Measurements from ENCODE around the gene LRRC8C. TPM values are rescaled to one million over a fixed set of nuclear protein-coding genes. Genes with fewer than 3 reads are reported as not detected.

Gene LRRC8C

GRCh38 chr1:89767618-89768017 is 134.7 kb downstream of the LRRC8C start:
- Histone ChIP-seq H2AK5ac (ENCODE audit: low read length, severe bottlenecking) (no peak overlapping the region), H3K4me1 (ENCODE audit: control insufficient read depth, insufficient read depth, low read depth, low read length) (peaks cover 4% of the 10 kb centered on the region), H2AFZ (ENCODE audit: low read depth, low read length) (no peak overlapping the region), H3K23ac (ENCODE audit: low read length in 2 of 2) (no peak overlapping the region), H3K18ac (ENCODE audit: low read depth in 1 of 2, low read length in 2 of 2) (no peak overlapping the region), H3K9me3 (ENCODE audit: control insufficient read depth, low read length) (no peaks in the 10 kb centered on the region), H2BK120ac (ENCODE audit: low read depth, low read length) (no peak overlapping the region), H3K4ac (ENCODE audit: low read depth in 1 of 2, low read length in 2 of 2) (no peak overlapping the region), H3K27ac (ENCODE audit: low read length, poor library complexity, severe bottlenecking) (no peak overlapping the region), H4K8ac (ENCODE audit: low read length) (no peak overlapping the region), H4K91ac (ENCODE audit: low read length) (no peak overlapping the region), H2BK15ac (ENCODE audit: low read depth, poor library complexity, severe bottlenecking) (no peak overlapping the region), H3K27me3 (ENCODE audit: control insufficient read depth in 1 of 2, insufficient read depth in 1 of 2, low read length in 2 of 2) (peaks cover 3 to 14% of the 10 kb centered on the region in 2 experiments), H3K4me2 (ENCODE audit: low read length, poor library complexity, severe bottlenecking) (no peak overlapping the region), H3K14ac (ENCODE audit: low read length in 2 of 2) (no peak overlapping the region), H3K79me1 (replicated peaks; ENCODE audit: low read length, poor library complexity, severe bottlenecking) (no peaks in the 10 kb centered on the region), H2BK12ac (ENCODE audit: low read length in 2 of 2) (no peak overlapping the region), H3K36me3 (ENCODE audit: control insufficient read depth in 1 of 2, insufficient read depth in 2 of 2, low read depth in 1 of 2, low read length in 2 of 2) (no peaks in the 10 kb centered on the region), H3K9ac (ENCODE audit: low read length) (no peak overlapping the region), H2BK5ac (ENCODE audit: low read depth, low read length, poor library complexity, severe bottlenecking) (no peak overlapping the region), H3K4me3 (ENCODE audit: insufficient read depth in 1 of 2, low read depth in 1 of 2, low read length in 2 of 2) (no peak overlapping the region)
- WGBS = no CpG with 5 or more reads among the region's 1 CpG
- no peak for DNase-seq

Small RNAs within 50 kb of the gene (small RNA-seq; reads per million reads assigned to genes)
- gene AC093423.1 (ENCODE audit: low read depth) = not detected
